ENCODE data around the gene PSMG3. TPM values are rescaled to one million over a fixed set of nuclear protein-coding genes. Genes with fewer than 3 reads are reported as not detected.

PSMG3 gene
- total RNA-seq, 1 experiment from 2014 or later = 63.0 TPM

- Histone ChIP-seq H3K79me1 (ENCODE audit: insufficient read depth, low read depth, low read length, poor library complexity, severe bottlenecking) (no peaks in the 10 kb centered on the region), H3T11ph (ENCODE audit: low read length) (no peak overlapping the region), H4K20me1 (ENCODE audit: control insufficient read depth, insufficient read depth, insufficient read length) (no peaks in the 10 kb centered on the region), H3K4me1 (ENCODE audit: insufficient read depth, low read length) (no peaks in the 10 kb centered on the region), H2AK5ac (ENCODE audit: insufficient read length, low read length) (no peak overlapping the region), H4K8ac (replicated peaks; ENCODE audit: insufficient read length, low read depth, low read length) (no peak overlapping the region), H3K4me2 (ENCODE audit: insufficient read depth, insufficient read length, low read length) (no peak overlapping the region), H3K9me3 (ENCODE audit: control insufficient read depth, low read depth, low read length) (no peaks in the 10 kb centered on the region), H2AFZ (ENCODE audit: low read length) (no peak overlapping the region), H3K18ac (ENCODE audit: insufficient read length, low read depth, low read length) (no peak overlapping the region), H2BK12ac (ENCODE audit: insufficient read length, low read depth, low read length) (no peak overlapping the region), H3K27ac (ENCODE audit: insufficient read length, low read depth, low read length) (no peak overlapping the region), H3K79me2 (ENCODE audit: insufficient read depth, low read length) (no peaks in the 10 kb centered on the region), H3K4ac (ENCODE audit: low read depth, low read length) (no peak overlapping the region), H2BK15ac (ENCODE audit: low read depth, low read length) (no peak overlapping the region), H2BK120ac (ENCODE audit: low read depth, low read length, poor library complexity, severe bottlenecking) (no peak overlapping the region), H4K91ac (ENCODE audit: insufficient read length, low read depth, low read length) (no peak overlapping the region), H3K56ac (ENCODE audit: insufficient read length, low read depth, low read length) (no peak overlapping the region), H3K23ac (ENCODE audit: insufficient read length, low read depth, low read length) (no peak overlapping the region), H3K14ac (ENCODE audit: insufficient read depth, low read length) (no peak overlapping the region), H3K23me2 (ENCODE audit: insufficient read length, low read depth, low read length, poor library complexity, severe bottlenecking) (no peaks in the 10 kb centered on the region), H4K5ac (ENCODE audit: insufficient read length, low read depth, low read length) (no peak overlapping the region), H3K9ac (ENCODE audit: extremely low read depth, insufficient read length, low read length) (no peak overlapping the region), H2BK5ac (ENCODE audit: insufficient read length, low read length) (no peak overlapping the region), H2BK20ac (ENCODE audit: low read depth, low read length, poor library complexity, severe bottlenecking) (no peak overlapping the region), H3K27me3 (ENCODE audit: insufficient read depth, low read length) (no peaks in the 10 kb centered on the region)
- H3K36me3 Mint-ChIP-seq (ENCODE audit: insufficient read depth in 1 of 3, low read depth in 3 of 3) = no peaks in the 10 kb centered on the region
- H3K4me1 Mint-ChIP-seq = peaks cover 8 to 17% of the 10 kb centered on the region in 2 experiments
- TF ChIP-seq CTCF (conservative IDR thresholded peaks at IDR 0.05) = no peak
- H3K9me3 Mint-ChIP-seq = no peaks in the 10 kb centered on the region
- peaks cover 15% of the 10 kb centered on the region for H3K27me3 Mint-ChIP-seq (ENCODE audit: low read depth)
- H3K27ac Mint-ChIP-seq = no peak overlapping the region; a peak in 1 of 7 replicates
- no peak overlapping the region for H3K4me3 Mint-ChIP-seq
- DNase-seq = no peak
- no CpG with 5 or more reads among the region's 12 CpGs for WGBS (ENCODE audit: extremely low coverage, insufficient read length, low lambda C conversion rate)
Observed at GRCh38 chr7:1595636-1596035, 25.8 kb upstream of the PSMG3 start.

Data from H9 (cell line).